Measurements from ENCODE around the gene ARHGEF16. TPM values are rescaled to one million over a fixed set of nuclear protein-coding genes. Genes with fewer than 3 reads are reported as not detected.

Gene ARHGEF16
- total RNA-seq, 1 experiment from 2014 or later, result 17.2 TPM

DNA sequence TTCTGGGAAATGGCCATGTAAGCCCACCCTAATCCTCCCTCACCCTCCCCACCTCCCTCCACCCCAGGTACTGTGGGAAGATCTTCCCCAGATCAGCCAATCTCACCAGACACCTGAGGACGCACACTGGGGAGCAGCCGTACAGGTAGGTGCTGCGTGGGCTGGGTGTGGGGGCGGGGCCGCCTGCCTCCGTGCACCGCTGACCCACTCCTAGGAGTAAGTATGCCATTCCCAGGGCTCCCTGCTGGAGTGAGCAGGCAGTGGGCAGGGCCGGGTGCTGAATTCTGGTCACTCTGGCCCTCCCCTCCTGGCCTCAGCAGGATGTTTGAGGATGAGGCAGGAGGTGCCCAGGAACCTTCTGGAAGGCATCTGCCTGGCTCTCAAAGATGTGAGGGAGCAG, 35.9 kb upstream of the ARHGEF16 start:
- TF ChIP-seq PRRX2 (CRISPR knock-in tag; IDR thresholded peaks at IDR 0.05), result no peak
- no peak for TF ChIP-seq TCF7 (CRISPR knock-in tag; IDR thresholded peaks at IDR 0.05; ENCODE audit: low read depth)
- no peak for TF ChIP-seq ZNF671 (CRISPR knock-in tag; IDR thresholded peaks at IDR 0.05)
- TF ChIP-seq GABPB1 (CRISPR knock-in tag; IDR thresholded peaks at IDR 0.05), result no peak
- TF ChIP-seq, protein P1, sequence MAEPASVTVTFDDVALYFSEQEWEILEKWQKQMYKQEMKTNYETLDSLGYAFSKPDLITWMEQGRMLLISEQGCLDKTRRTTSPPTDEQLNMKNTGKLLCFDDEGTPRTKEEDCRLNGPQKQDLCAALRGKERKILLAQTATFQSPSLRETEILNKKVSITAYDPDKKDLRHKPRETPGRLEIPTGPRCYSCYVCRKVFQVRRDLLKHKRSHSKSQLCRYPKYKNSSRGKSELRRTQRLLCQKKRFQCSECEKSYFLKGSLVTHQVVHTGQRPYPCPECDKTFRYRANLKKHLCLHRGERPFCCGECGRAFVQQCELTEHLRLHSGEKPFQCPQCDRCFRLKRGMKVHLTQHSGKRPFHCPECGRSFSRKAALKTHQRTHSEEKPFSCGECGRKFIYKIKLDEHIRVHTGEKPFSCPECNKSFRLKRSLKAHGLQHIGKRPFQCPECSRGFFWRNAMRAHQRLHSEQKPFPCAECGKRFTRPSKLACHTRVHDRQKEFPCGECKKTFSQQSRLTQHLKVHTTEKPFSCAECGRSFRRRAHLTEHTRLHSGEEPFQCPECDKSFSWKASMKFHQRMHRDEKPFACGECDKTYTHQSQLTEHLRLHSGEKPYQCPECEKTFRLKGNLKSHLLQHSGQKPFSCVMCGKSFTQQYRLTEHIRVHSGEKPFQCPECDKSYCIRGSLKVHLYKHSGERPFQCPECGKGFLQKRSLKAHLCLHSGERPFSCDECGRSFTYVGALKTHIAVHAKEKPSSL (CRISPR knock-in tag; conservative IDR thresholded peaks at IDR 0.05), result no peak
- TF ChIP-seq ZNF263 (CRISPR knock-in tag; IDR thresholded peaks at IDR 0.05; ENCODE audit: low read depth), result no peak
- TF ChIP-seq SMAD4 (CRISPR knock-in tag; IDR thresholded peaks at IDR 0.05), result no peak
- TF ChIP-seq ZNF396 (CRISPR knock-in tag; IDR thresholded peaks at IDR 0.05; ENCODE audit: borderline replicate concordance), result no peak
- TF ChIP-seq CREM (CRISPR knock-in tag; IDR thresholded peaks at IDR 0.05), result no peak
- TF ChIP-seq, protein P2, sequence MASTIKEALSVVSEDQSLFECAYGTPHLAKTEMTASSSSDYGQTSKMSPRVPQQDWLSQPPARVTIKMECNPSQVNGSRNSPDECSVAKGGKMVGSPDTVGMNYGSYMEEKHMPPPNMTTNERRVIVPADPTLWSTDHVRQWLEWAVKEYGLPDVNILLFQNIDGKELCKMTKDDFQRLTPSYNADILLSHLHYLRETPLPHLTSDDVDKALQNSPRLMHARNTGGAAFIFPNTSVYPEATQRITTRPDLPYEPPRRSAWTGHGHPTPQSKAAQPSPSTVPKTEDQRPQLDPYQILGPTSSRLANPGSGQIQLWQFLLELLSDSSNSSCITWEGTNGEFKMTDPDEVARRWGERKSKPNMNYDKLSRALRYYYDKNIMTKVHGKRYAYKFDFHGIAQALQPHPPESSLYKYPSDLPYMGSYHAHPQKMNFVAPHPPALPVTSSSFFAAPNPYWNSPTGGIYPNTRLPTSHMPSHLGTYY (CRISPR knock-in tag; IDR thresholded peaks at IDR 0.05), result no peak
- TF ChIP-seq SMAD3 (CRISPR knock-in tag; IDR thresholded peaks at IDR 0.05; ENCODE audit: borderline replicate concordance), result no peak
- TF ChIP-seq ZBTB21 (CRISPR knock-in tag; IDR thresholded peaks at IDR 0.05; ENCODE audit: borderline replicate concordance), result no peak
- ATAC-seq, result no peak
- POLR2A ChIA-PET, result no interaction called here

DNA sequence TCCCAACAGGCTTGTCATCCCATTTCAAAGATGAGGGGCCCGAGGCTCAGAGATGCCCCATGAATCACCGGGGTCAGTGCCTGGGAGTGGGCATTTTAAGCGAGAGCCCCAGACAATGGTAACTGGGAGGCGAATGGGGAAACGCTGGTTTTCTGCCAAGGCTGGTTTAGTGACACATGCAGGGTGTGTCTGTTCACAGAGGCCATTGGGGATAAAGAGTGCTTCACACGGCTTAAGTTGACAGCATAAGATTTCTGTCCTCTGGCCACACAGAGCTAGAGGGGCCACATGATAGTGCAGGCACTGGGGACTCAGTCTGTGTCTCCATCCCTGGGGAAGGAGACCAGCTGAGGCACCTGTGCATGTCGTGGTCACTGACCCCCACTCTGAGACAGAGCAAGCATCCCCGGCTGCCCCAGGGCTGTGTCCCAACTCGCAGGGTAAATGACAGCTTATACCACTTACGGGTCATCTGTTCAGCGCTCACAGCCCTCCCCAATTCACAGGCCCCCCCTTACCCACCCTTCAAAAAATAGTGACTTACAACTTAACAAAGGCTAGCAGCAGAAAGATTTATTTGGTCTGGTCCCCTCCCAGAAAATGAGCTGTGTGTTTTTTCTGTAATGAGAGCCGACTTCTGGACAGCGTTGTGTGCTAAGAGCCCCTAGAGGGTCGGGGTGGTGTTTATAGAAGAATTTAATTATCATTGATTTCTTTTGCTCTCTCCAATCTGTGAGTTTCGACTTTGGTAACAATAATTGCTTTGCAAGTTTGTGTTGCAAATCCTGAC, 34.9 kb upstream of the ARHGEF16 start:
- ATAC-seq (no peak), DNase-seq (ENCODE audit: low spot score) (no peak)
- Mint-ChIP-seq H3K27me3 (ENCODE audit: low read depth) (peaks cover 7% of the 10 kb centered on the region; the same call in 1 of the 2 replicates), H3K4me1 (no peaks in the 10 kb centered on the region), H3K9me3 (peaks cover 10% of the 10 kb centered on the region), H3K27ac (no peak overlapping the region; the same call in 1 of the 2 replicates), H3K4me3 (no peak overlapping the region), H3K36me3 (peaks cover 5% of the 10 kb centered on the region)
- CTCF ChIA-PET, result interaction anchor here (0.6 to 1.1 kb wide), 3 partner anchors 17 to 276 kb away, joined by 3 to 4 read pairs (median 3); no protein-coding TSS in a partner anchor
- POLR2A ChIA-PET, result interaction anchor here (0.7 kb wide), 1 partner anchor 282 kb away, joined by 12 read pairs; no protein-coding TSS in a partner anchor
- TF ChIP-seq ZNF263 (CRISPR knock-in tag; IDR thresholded peaks at IDR 0.05; ENCODE audit: low read depth), result no peak
- TF ChIP-seq, protein P3, sequence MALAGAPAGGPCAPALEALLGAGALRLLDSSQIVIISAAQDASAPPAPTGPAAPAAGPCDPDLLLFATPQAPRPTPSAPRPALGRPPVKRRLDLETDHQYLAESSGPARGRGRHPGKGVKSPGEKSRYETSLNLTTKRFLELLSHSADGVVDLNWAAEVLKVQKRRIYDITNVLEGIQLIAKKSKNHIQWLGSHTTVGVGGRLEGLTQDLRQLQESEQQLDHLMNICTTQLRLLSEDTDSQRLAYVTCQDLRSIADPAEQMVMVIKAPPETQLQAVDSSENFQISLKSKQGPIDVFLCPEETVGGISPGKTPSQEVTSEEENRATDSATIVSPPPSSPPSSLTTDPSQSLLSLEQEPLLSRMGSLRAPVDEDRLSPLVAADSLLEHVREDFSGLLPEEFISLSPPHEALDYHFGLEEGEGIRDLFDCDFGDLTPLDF (CRISPR knock-in tag; IDR thresholded peaks at IDR 0.05), result no peak
- TF ChIP-seq, protein P4, sequence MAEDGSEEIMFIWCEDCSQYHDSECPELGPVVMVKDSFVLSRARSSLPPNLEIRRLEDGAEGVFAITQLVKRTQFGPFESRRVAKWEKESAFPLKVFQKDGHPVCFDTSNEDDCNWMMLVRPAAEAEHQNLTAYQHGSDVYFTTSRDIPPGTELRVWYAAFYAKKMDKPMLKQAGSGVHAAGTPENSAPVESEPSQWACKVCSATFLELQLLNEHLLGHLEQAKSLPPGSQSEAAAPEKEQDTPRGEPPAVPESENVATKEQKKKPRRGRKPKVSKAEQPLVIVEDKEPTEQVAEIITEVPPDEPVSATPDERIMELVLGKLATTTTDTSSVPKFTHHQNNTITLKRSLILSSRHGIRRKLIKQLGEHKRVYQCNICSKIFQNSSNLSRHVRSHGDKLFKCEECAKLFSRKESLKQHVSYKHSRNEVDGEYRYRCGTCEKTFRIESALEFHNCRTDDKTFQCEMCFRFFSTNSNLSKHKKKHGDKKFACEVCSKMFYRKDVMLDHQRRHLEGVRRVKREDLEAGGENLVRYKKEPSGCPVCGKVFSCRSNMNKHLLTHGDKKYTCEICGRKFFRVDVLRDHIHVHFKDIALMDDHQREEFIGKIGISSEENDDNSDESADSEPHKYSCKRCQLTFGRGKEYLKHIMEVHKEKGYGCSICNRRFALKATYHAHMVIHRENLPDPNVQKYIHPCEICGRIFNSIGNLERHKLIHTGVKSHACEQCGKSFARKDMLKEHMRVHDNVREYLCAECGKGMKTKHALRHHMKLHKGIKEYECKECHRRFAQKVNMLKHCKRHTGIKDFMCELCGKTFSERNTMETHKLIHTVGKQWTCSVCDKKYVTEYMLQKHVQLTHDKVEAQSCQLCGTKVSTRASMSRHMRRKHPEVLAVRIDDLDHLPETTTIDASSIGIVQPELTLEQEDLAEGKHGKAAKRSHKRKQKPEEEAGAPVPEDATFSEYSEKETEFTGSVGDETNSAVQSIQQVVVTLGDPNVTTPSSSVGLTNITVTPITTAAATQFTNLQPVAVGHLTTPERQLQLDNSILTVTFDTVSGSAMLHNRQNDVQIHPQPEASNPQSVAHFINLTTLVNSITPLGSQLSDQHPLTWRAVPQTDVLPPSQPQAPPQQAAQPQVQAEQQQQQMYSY (CRISPR knock-in tag; IDR thresholded peaks at IDR 0.05), result no peak
- TF ChIP-seq, protein P5, sequence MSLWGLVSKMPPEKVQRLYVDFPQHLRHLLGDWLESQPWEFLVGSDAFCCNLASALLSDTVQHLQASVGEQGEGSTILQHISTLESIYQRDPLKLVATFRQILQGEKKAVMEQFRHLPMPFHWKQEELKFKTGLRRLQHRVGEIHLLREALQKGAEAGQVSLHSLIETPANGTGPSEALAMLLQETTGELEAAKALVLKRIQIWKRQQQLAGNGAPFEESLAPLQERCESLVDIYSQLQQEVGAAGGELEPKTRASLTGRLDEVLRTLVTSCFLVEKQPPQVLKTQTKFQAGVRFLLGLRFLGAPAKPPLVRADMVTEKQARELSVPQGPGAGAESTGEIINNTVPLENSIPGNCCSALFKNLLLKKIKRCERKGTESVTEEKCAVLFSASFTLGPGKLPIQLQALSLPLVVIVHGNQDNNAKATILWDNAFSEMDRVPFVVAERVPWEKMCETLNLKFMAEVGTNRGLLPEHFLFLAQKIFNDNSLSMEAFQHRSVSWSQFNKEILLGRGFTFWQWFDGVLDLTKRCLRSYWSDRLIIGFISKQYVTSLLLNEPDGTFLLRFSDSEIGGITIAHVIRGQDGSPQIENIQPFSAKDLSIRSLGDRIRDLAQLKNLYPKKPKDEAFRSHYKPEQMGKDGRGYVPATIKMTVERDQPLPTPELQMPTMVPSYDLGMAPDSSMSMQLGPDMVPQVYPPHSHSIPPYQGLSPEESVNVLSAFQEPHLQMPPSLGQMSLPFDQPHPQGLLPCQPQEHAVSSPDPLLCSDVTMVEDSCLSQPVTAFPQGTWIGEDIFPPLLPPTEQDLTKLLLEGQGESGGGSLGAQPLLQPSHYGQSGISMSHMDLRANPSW (CRISPR knock-in tag; conservative IDR thresholded peaks at IDR 0.05; ENCODE audit: low read depth), result no peak
- TF ChIP-seq, protein P6, sequence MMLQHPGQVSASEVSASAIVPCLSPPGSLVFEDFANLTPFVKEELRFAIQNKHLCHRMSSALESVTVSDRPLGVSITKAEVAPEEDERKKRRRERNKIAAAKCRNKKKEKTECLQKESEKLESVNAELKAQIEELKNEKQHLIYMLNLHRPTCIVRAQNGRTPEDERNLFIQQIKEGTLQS (CRISPR knock-in tag; conservative IDR thresholded peaks at IDR 0.05), result no peak
- no peak for TF ChIP-seq HMGA2 (CRISPR knock-in tag; IDR thresholded peaks at IDR 0.05)
- TF ChIP-seq, protein P7, sequence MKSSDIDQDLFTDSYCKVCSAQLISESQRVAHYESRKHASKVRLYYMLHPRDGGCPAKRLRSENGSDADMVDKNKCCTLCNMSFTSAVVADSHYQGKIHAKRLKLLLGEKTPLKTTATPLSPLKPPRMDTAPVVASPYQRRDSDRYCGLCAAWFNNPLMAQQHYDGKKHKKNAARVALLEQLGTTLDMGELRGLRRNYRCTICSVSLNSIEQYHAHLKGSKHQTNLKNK (CRISPR knock-in tag; IDR thresholded peaks at IDR 0.05), result no peak
- TF ChIP-seq, protein P8, sequence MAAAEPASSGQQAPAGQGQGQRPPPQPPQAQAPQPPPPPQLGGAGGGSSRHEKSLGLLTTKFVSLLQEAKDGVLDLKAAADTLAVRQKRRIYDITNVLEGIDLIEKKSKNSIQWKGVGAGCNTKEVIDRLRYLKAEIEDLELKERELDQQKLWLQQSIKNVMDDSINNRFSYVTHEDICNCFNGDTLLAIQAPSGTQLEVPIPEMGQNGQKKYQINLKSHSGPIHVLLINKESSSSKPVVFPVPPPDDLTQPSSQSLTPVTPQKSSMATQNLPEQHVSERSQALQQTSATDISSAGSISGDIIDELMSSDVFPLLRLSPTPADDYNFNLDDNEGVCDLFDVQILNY (CRISPR knock-in tag; IDR thresholded peaks at IDR 0.05), result no peak
- TF ChIP-seq PRRX2 (CRISPR knock-in tag; IDR thresholded peaks at IDR 0.05), result no peak

More for the DNA sequence above, 35.9 kb upstream of the ARHGEF16 start:
- Mint-ChIP-seq H3K4me1 (no peaks in the 10 kb centered on the region), H3K36me3 (peaks cover 5% of the 10 kb centered on the region), H3K9me3 (peaks cover 10% of the 10 kb centered on the region), H3K27me3 (ENCODE audit: low read depth) (peaks cover 7% of the 10 kb centered on the region; the same call in 1 of the 2 replicates), H3K4me3 (no peak overlapping the region), H3K27ac (no peak overlapping the region)
- no peak for DNase-seq (ENCODE audit: low spot score)
- CTCF ChIA-PET, result interaction anchor here (0.7 to 3.0 kb wide), 3 partner anchors 16 to 68 kb away, joined by 3 to 13 read pairs (median 6); no protein-coding TSS in a partner anchor

All from WTC11 (cell line).